ENCODE results near the gene CCN6. TPM values are rescaled to one million over a fixed set of nuclear protein-coding genes. Genes with fewer than 3 reads are reported as not detected.
A peak's percentile ranks its signal among the peaks of the same experiment; 100 is the strongest.

Gene CCN6
- total RNA-seq, 4 donors from 2014 or later = 0.56 TPM; not detected in 3

GRCh38 chr6:112013051-112013450 lies 40.9 kb upstream of the CCN6 start:
- ATAC-seq (ENCODE audit: low FRiP score) = no peak

GRCh38 chr6:112014483-112014882 lies 39.4 kb upstream of the CCN6 start:
- ATAC-seq (ENCODE audit: low FRiP score) = no peak
- no peak for DNase-seq (ENCODE audit: low spot score)
- TF ChIP-seq CTCF (IDR thresholded peaks at IDR 0.05) = no peak

More at GRCh38 chr6:112013051-112013450, 40.9 kb upstream of the CCN6 start:
- no peak for TF ChIP-seq CTCF (IDR thresholded peaks at IDR 0.05)
- no peak for DNase-seq (ENCODE audit: low spot score)

GRCh38 chr6:112015725-112016124 lies 38.2 kb upstream of the CCN6 start:
- no peak for TF ChIP-seq CTCF (IDR thresholded peaks at IDR 0.05)
- DNase-seq (ENCODE audit: low spot score) = no peak
- ATAC-seq (ENCODE audit: low FRiP score) = no peak

GRCh38 chr6:112016320-112016719 lies 37.6 kb upstream of the CCN6 start:
- ATAC-seq (ENCODE audit: low FRiP score) = peak; percentile 52
- no peak for DNase-seq (ENCODE audit: low spot score)
- no peak for TF ChIP-seq CTCF (IDR thresholded peaks at IDR 0.05)

GRCh38 chr6:112017169-112017568 lies 36.7 kb upstream of the CCN6 start:
- TF ChIP-seq CTCF (IDR thresholded peaks at IDR 0.05) = no peak
- DNase-seq (ENCODE audit: low spot score) (no peak), ATAC-seq (ENCODE audit: low FRiP score) (no peak)

- no peak for ATAC-seq (ENCODE audit: low FRiP score)
- TF ChIP-seq CTCF (IDR thresholded peaks at IDR 0.05) = no peak
- DNase-seq (ENCODE audit: low spot score) = no peak
Observed at GRCh38 chr6:112017760-112018537, 36.0 kb upstream of the CCN6 start.

All from omental fat pad (tissue), 4 donors.